Measurements from ENCODE around the gene TMEFF1.

TMEFF1 gene

GRCh38 chr9:100595391-100596199 lies 122.6 kb downstream of the TMEFF1 start (continued):
- TF ChIP-seq ZFP3 (CRISPR knock-in tag; IDR thresholded peaks at IDR 0.05): no peak

- no peak for TF ChIP-seq ZNF70 (CRISPR knock-in tag; IDR thresholded peaks at IDR 0.05)
- no peak for ATAC-seq
Observed at GRCh38 chr9:100597236-100597635, 124.3 kb downstream of the TMEFF1 start.

GRCh38 chr9:100598641-100599145 lies 125.7 kb downstream of the TMEFF1 start:
- TF ChIP-seq GLIS3 (CRISPR knock-in tag; IDR thresholded peaks at IDR 0.05): no peak
- TF ChIP-seq ESRRG (CRISPR knock-in tag; IDR thresholded peaks at IDR 0.05): no peak
- no peak for TF ChIP-seq CSDC2 (CRISPR knock-in tag; IDR thresholded peaks at IDR 0.05)
- TF ChIP-seq ZNF8 (CRISPR knock-in tag; IDR thresholded peaks at IDR 0.05): no peak
- TF ChIP-seq PPARA (CRISPR knock-in tag; IDR thresholded peaks at IDR 0.05; ENCODE audit: borderline replicate concordance): no peak
- no peak for TF ChIP-seq ZFP3 (CRISPR knock-in tag; IDR thresholded peaks at IDR 0.05)
- no peak for TF ChIP-seq TCF4 (CRISPR knock-in tag; IDR thresholded peaks at IDR 0.05; ENCODE audit: borderline replicate concordance)
- TF ChIP-seq TOX (CRISPR knock-in tag; IDR thresholded peaks at IDR 0.05; ENCODE audit: borderline replicate concordance): no peak
- no peak for TF ChIP-seq ISL1 (CRISPR knock-in tag; IDR thresholded peaks at IDR 0.05)
- TF ChIP-seq BACH2 (CRISPR knock-in tag; IDR thresholded peaks at IDR 0.05; ENCODE audit: borderline replicate concordance): no peak
- ATAC-seq: peak; percentile 86

GRCh38 chr9:100600521-100601079 lies 127.7 kb downstream of the TMEFF1 start:
- no peak for TF ChIP-seq CSRNP3 (CRISPR knock-in tag; IDR thresholded peaks at IDR 0.05)
- TF ChIP-seq TSHZ2 (CRISPR knock-in tag; IDR thresholded peaks at IDR 0.05): no peak
- TF ChIP-seq ZNF70 (CRISPR knock-in tag; IDR thresholded peaks at IDR 0.05): no peak
- TF ChIP-seq ARNTL (CRISPR knock-in tag; IDR thresholded peaks at IDR 0.05; ENCODE audit: borderline replicate concordance, low read depth): no peak
- no peak for TF ChIP-seq ZNF8 (CRISPR knock-in tag; IDR thresholded peaks at IDR 0.05)
- no peak for TF ChIP-seq OSR1 (CRISPR knock-in tag; IDR thresholded peaks at IDR 0.05)
- no peak for TF ChIP-seq ZFP3 (CRISPR knock-in tag; IDR thresholded peaks at IDR 0.05)
- TF ChIP-seq TCF4 (CRISPR knock-in tag; IDR thresholded peaks at IDR 0.05; ENCODE audit: borderline replicate concordance): no peak
- no peak for TF ChIP-seq ZNF565 (CRISPR knock-in tag; conservative IDR thresholded peaks at IDR 0.05; ENCODE audit: low read depth)
- TF ChIP-seq SNAI2 (CRISPR knock-in tag; IDR thresholded peaks at IDR 0.05): no peak
- TF ChIP-seq CSDC2 (CRISPR knock-in tag; IDR thresholded peaks at IDR 0.05): no peak
- no peak for TF ChIP-seq GLIS3 (CRISPR knock-in tag; IDR thresholded peaks at IDR 0.05)
- TF ChIP-seq PATZ1 (CRISPR knock-in tag; IDR thresholded peaks at IDR 0.05; ENCODE audit: borderline replicate concordance): no peak
- no peak for TF ChIP-seq ISL1 (CRISPR knock-in tag; IDR thresholded peaks at IDR 0.05)
- TF ChIP-seq ZC3H10 (CRISPR knock-in tag; IDR thresholded peaks at IDR 0.05): no peak
- no peak for TF ChIP-seq TOX (CRISPR knock-in tag; IDR thresholded peaks at IDR 0.05; ENCODE audit: borderline replicate concordance)
- TF ChIP-seq ESRRG (CRISPR knock-in tag; IDR thresholded peaks at IDR 0.05): no peak
- no peak for ATAC-seq

- peak; percentile 78 for ATAC-seq
- TF ChIP-seq TSHZ2 (CRISPR knock-in tag; IDR thresholded peaks at IDR 0.05): no peak
- TF ChIP-seq ZNF565 (CRISPR knock-in tag; conservative IDR thresholded peaks at IDR 0.05; ENCODE audit: low read depth): no peak
- TF ChIP-seq CSRNP3 (CRISPR knock-in tag; IDR thresholded peaks at IDR 0.05): no peak
- no peak for TF ChIP-seq ZFP3 (CRISPR knock-in tag; IDR thresholded peaks at IDR 0.05)
Observed at GRCh38 chr9:100601216-100601615, 128.3 kb downstream of the TMEFF1 start.

Measured in SK-N-SH treated with all-trans-retinoic acid at 6 μM for 48 hours (cell line).